K562 (cell line): Measurements from ENCODE around the gene PVALEF. TPM values are rescaled to one million over a fixed set of nuclear protein-coding genes. Genes with fewer than 3 reads are reported as not detected.

Experiments
- ATAC-seq: fragments of 200-7000 bp; cut with Tn5 transposase; 3 replicates; pipeline ENCODE4 v1.9.1; 2020; ENCODE audit warnings: moderate library complexity
- BruUV-seq: library from RNA; stranded (reverse); fragments of 400-500 nt; replicated peaks from 2 replicates; lab custom pipeline; 2021; lab: Mats Ljungman, UMichigan
- CTCF ChIA-PET: fragments of 300-600 bp; formaldehyde crosslinking; extraction: SDS; loops from one replicate; lab custom pipeline; 2021; ENCODE audit warnings: low intra/inter-chr PET ratio; lab: Yijun Ruan, JAX
- POLR2A ChIA-PET: fragments of 300-600, 350-650 bp; sonication (Branson Sonifier 250); formaldehyde crosslinking; extraction: SDS; loops from one replicate; lab custom pipeline; 2021; ENCODE audit warnings: antibody characterized with exemption, inconsistent platforms; lab: Yijun Ruan, JAX
- DNase-seq, 4 experiments: peaks; one replicate each; pipeline versions ENCODE4 v3.0.0 to v3.0.0-alpha.2; 2011 to 2018; ENCODE audit warnings: low spot score in 3 of 4, mixed read lengths in 3 of 4; ENCODE audit errors: extremely low read depth in 1 of 4
- FAIRE-seq: peaks from 2 replicates; lab custom pipeline; 2011; peaks lifted over from hg19 to GRCh38; lab: Jason Lieb, UNC
- H2AFZ ChIP-seq: 2 replicates; pipeline ENCODE4 v1.6.0; 2011; ENCODE audit warnings: low read depth, low read length, control low read depth, inconsistent platforms
- H3K27ac ChIP-seq: fragments of 200-600 bp; 3 replicates; pipeline ENCODE4 v1.8.0; 2011; ENCODE audit warnings: low read depth, mild to moderate bottlenecking, control low read depth, inconsistent platforms, low read length, moderate library complexity, mixed read lengths; ENCODE audit errors: extremely low read depth
- H3K27me3 ChIP-seq, 2 experiments: fragments of 300-600 bp in 1 of 2; 2 replicates in 1 of 2; 3 replicates in 1 of 2; pipeline versions ENCODE4 v1.6.0 to v1.8.0; 2011; ENCODE audit warnings: inconsistent platforms in 2 of 2, low read length in 2 of 2, mild to moderate bottlenecking in 1 of 2, mixed read lengths in 1 of 2, moderate library complexity in 1 of 2; ENCODE audit not compliant: control insufficient read depth in 2 of 2, insufficient read depth in 2 of 2
- H3K36me3 ChIP-seq: fragments of 300-600 bp; 3 replicates; pipeline ENCODE4 v1.8.0; 2011; ENCODE audit warnings: mild to moderate bottlenecking, low read length, inconsistent platforms; ENCODE audit not compliant: control insufficient read depth, insufficient read depth
- H3K4me1 ChIP-seq, 2 experiments: fragments of 200-600 bp in 1 of 2; replicated peaks in 1 of 2; 2 replicates in 1 of 2; 3 replicates in 1 of 2; pipeline versions ENCODE4 v1.5.1 to v1.8.0; 2011; ENCODE audit warnings: inconsistent platforms in 2 of 2, low read length in 2 of 2, mild to moderate bottlenecking in 1 of 2, mixed read lengths in 1 of 2, moderate library complexity in 1 of 2; ENCODE audit not compliant: control insufficient read depth in 2 of 2, insufficient read depth in 2 of 2
- H3K4me2 ChIP-seq: 2 replicates; pipeline ENCODE4 v1.6.1; 2011; ENCODE audit warnings: low read length, control low read depth, inconsistent platforms, mixed read lengths; ENCODE audit not compliant: insufficient read depth
- H3K4me3 ChIP-seq: fragments of 200-600 bp; sonication (generic), shearing (Covaris generic); 2 replicates; pipeline ENCODE4 v1.5.1; 2016; ENCODE audit warnings: control low read depth, inconsistent platforms
- H3K79me2 ChIP-seq: fragments of 200-600 bp; 3 replicates; pipeline ENCODE4 v1.8.0; 2011; ENCODE audit warnings: low read length, inconsistent platforms; ENCODE audit not compliant: control insufficient read depth, insufficient read depth
- H3K9ac ChIP-seq, 2 experiments: 2 replicates each; pipeline versions ENCODE4 v1.6.0 to v1.6.1; 2011; ENCODE audit warnings: low read depth in 2 of 2, low read length in 2 of 2, control low read depth in 1 of 2, inconsistent platforms in 1 of 2, mild to moderate bottlenecking in 1 of 2, mixed read lengths in 1 of 2; ENCODE audit not compliant: insufficient read depth in 1 of 2
- H3K9me1 ChIP-seq: one replicate; pipeline ENCODE4 v1.6.0; 2011; ENCODE audit warnings: inconsistent platforms, mild to moderate bottlenecking, low read length, moderate library complexity; ENCODE audit not compliant: control insufficient read depth, insufficient read depth
- H3K9me3 ChIP-seq: replicated peaks from 2 replicates; pipeline ENCODE4 v1.5.1; 2011; ENCODE audit warnings: low read depth, low read length, inconsistent platforms; ENCODE audit not compliant: control insufficient read depth, insufficient read depth
- H4K20me1 ChIP-seq: replicated peaks from 2 replicates; pipeline ENCODE4 v1.6.1; 2011; ENCODE audit warnings: low read length, inconsistent platforms, mixed read lengths; ENCODE audit not compliant: control insufficient read depth, insufficient read depth
- BACH1 ChIP-seq: fragments of 200-800 bp; sonication (Bioruptor generic); IDR thresholded peaks from 2 replicates; pipeline ENCODE4 v1.6.1; 2016; ENCODE audit warnings: missing genetic modification characterization, missing compliant biosample characterization
- HNRNPL ChIP-seq: fragments of 200-400 bp; formaldehyde crosslinking; IDR thresholded peaks from 2 replicates; pipeline ENCODE4 v1.6.1; 2017; ENCODE audit warnings: low read depth, mild to moderate bottlenecking, low read length
- LEF1 ChIP-seq: fragments of 450-650 bp; IDR thresholded peaks from 2 replicates; pipeline ENCODE4 v1.6.1; 2016; ENCODE audit warnings: mild to moderate bottlenecking
- POLR2G ChIP-seq: fragments of 200-400 bp; formaldehyde crosslinking; IDR thresholded peaks from 2 replicates; pipeline ENCODE4 v1.6.1; 2017; ENCODE audit warnings: low read depth, mild to moderate bottlenecking, antibody characterized with exemption, low read length, moderate library complexity
- POLR3A ChIP-seq: IDR thresholded peaks from 2 replicates; pipeline ENCODE4 v1.6.1; 2011; ENCODE audit warnings: borderline replicate concordance, mild to moderate bottlenecking, moderate library complexity; ENCODE audit not compliant: insufficient read length, insufficient read depth; ENCODE audit errors: extremely low read depth
- PPARD ChIP-seq: fragments of 250-450 bp; sonication (Bioruptor Pico); IDR thresholded peaks from 2 replicates; pipeline ENCODE4 v1.8.0; 2022; ENCODE audit warnings: inconsistent platforms, mild to moderate bottlenecking, moderate library complexity
- TARDBP ChIP-seq: fragments of 450-650 bp; IDR thresholded peaks from 2 replicates; pipeline ENCODE4 v1.6.1; 2016
- ZNF311 ChIP-seq: fragments of 250-450 bp; sonication (Bioruptor Pico); IDR thresholded peaks from 2 replicates; pipeline ENCODE4 v1.4.0; 2020; ENCODE audit warnings: mild to moderate bottlenecking, moderate library complexity
- WGBS: fragments of 100-300 bp; shearing (Covaris generic); methylation state at CpG from one replicate; pipeline ENCODE4 v1.1.6; 2016; ENCODE audit warnings: low coverage, mixed read lengths; ENCODE audit not compliant: insufficient coverage; ENCODE audit errors: missing lambda C conversion rate; 5-methylcytosine and 5-hydroxymethylcytosine counted together
- in situ Hi-C: fragments of 300-500 bp; cut with MboI; formaldehyde crosslinking; loops from 4 replicates; pipeline ENCODE4 v1.15.0; 2018; ENCODE audit warnings: inconsistent platforms, mixed read lengths
- intact Hi-C: fragments of 100-400 bp; cut with micrococcal nuclease; formaldehyde crosslinking; loops from 2 replicates; pipeline ENCODE4 v1.14.2; 2022
- polyA plus RNA-seq, 8 experiments: library from polyadenylated mRNA; depleted of rRNA in 4 of 8; stranded (reverse) in 5 of 8; unstranded in 3 of 8; fragments of >200 nt; fragmentation: Nextera tagmentation in 2 of 8; fragmentation: Illumina TruSeq in 1 of 8; extraction: Ambion mirVana in 2 of 8; extraction: Trizol in 1 of 8; gene quantifications; 2 replicates each; pipeline versions ENCODE4 v1.2.1 to v1.2.3, GENCODE V29; 2011 to 2014; ENCODE audit warnings: inconsistent platforms in 1 of 8, missing spikeins in 1 of 8
- total RNA-seq, 7 experiments: library from RNA; depleted of rRNA in 6 of 7; stranded (reverse); fragments of >200 nt in 6 of 7; fragmentation: Illumina TruSeq in 2 of 7; extraction: Trizol in 2 of 7; gene quantifications; 2 replicates each; pipeline versions ENCODE4 v1.2.1 to v1.2.3, GENCODE V29; 2011 to 2021; ENCODE audit warnings: low replicate concordance in 1 of 7

PVALEF gene
- total and polyA plus RNA-seq, 9 of the 15 experiments (the other 6 are each of a cell fraction or from before 2014, with no cell fraction given): not detected

DNA sequence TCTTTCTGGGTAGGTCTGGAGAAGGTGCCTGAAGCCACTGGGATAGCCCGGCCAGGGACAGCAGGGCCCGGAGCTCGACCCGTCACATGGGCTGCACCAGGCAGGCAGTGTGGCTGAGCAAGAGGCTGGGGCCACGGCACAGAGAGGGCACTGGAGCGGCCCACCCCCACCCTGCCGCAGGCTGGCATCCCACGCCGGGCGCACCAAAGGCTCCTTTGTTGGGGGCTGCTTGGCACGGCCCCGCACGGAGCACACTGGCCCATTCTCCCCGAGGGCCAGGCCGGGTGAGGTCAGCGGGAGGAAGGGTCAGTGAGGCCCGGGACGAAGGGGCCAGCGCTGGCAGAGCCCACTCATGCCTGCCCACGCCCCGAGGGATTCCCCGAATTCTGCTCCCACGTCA lies 36.5 kb upstream of the PVALEF start:
- no peaks in the 10 kb centered on the region for H3K36me3 ChIP-seq
- no peak overlapping the region for H3K4me3 ChIP-seq
- no peak for FAIRE-seq
- intact Hi-C loops: no loop called here
- peaks cover 9 to 21% of the 10 kb centered on the region in 2 experiments; a peak in 4 of 5 replicates for H3K27me3 ChIP-seq
- TF ChIP-seq POLR2G: no peak
- TF ChIP-seq PPARD: no peak
- TF ChIP-seq LEF1: no peak
- no peak for TF ChIP-seq POLR3A
- TF ChIP-seq TARDBP: no peak
- TF ChIP-seq BACH1: no peak
- peak; percentile 46; the same call in 1 of the 2 replicates for TF ChIP-seq HNRNPL
- TF ChIP-seq ZNF311 (CRISPR knock-in tag): no peak
- WGBS: 11% methylated on average over 15 of the region's 23 CpGs
- H3K9me3 ChIP-seq: no peaks in the 10 kb centered on the region
- no peaks in the 10 kb centered on the region for H3K9me1 ChIP-seq
- H2AFZ ChIP-seq: no peak overlapping the region
- H3K9ac ChIP-seq: no peak overlapping the region; a peak in 1 of 4 replicates
- H4K20me1 ChIP-seq: peaks cover 6% of the 10 kb centered on the region
- H3K27ac ChIP-seq: no peak overlapping the region
- no peak overlapping the region for H3K4me2 ChIP-seq
- no peak for ATAC-seq
- in situ Hi-C loops: loop anchor here (25.0 kb wide), 1 partner anchor 109 kb away; the partner anchor contains the start of genes NDUFAF8 and TEPSIN
- no peaks in the 10 kb centered on the region for H3K79me2 ChIP-seq
- DNase-seq: no peak
- POLR2A ChIA-PET: interaction anchor here (1.4 kb wide), 1 partner anchor 27 kb away, joined by 4 read pairs; no protein-coding TSS in a partner anchor
- CTCF ChIA-PET: no interaction called here
- BruUV-seq: no TSS peak
- H3K4me1 ChIP-seq: peaks cover 6 to 86% of the 10 kb centered on the region in 2 experiments; a peak in 4 of 5 replicates
